Activated CD4-positive, alpha-beta T cell treated with anti-CD3 and anti-CD28 coated beads for 1 hour (primary cell): ENCODE data around the gene GPAT3.

Experiments
- DNase-seq: peaks from one replicate; pipeline ENCODE4 v3.0.0-alpha.2; 2020

GPAT3 gene

DNA sequence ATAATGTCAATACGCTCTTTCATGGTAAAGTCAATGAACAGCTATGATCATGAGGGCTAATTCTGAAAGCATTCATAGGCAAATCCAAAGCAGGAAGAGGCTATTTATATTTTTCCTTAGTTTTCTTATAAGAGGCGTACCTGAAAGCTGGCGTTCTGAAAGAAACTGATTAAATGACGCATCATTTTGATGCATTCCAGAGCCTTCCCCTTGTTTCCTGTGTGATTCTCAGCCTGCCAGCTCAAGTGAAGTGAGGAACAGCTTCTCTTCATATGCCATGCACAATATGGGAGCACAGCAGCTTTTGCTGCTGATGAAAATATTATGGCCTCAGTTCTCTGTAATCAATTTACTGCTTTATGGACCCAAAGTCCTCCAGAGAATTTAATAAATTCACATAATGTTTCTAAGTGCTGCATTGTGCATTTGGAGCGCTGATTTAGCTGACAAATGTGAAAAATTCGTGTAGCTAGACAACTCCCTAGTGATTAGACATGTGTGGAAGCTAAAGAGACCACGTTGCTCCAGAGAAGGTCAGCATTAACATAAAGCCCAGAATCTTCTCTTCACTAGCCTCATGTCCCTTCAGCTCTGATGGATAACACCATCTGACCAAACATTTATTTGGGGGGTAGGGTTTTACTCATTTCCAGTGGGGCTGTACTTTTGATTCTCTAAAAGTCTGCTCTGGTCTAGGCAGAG, 110.8 kb downstream of the GPAT3 start:
- no peak for DNase-seq

DNA sequence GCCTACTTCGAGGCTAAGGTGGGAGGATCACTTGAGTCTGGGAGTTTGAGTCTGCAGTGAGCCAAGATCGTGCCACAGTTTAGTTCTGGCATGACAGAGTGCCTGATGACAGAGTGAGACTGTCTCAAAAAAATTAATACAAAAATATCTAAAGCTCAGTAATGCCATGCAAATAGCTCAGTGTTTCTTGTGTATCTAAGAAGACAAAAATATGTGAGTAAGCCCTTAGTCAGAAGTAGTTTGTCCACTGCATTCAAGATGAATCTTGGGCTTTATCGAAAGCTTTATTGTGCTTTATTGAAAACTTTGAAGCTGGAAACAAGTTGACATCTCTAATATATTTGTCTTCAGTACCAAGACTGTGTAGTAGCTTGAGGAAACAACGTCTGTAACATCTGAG, 115.9 kb downstream of the GPAT3 start:
- DNase-seq = no peak
